ENCODE measurements around the gene LRRC40. TPM values are rescaled to one million over a fixed set of nuclear protein-coding genes. Genes with fewer than 3 reads are reported as not detected.

The LRRC40 gene
- total RNA-seq, 1 donor from 2014 or later: 16.7 TPM

DNA sequence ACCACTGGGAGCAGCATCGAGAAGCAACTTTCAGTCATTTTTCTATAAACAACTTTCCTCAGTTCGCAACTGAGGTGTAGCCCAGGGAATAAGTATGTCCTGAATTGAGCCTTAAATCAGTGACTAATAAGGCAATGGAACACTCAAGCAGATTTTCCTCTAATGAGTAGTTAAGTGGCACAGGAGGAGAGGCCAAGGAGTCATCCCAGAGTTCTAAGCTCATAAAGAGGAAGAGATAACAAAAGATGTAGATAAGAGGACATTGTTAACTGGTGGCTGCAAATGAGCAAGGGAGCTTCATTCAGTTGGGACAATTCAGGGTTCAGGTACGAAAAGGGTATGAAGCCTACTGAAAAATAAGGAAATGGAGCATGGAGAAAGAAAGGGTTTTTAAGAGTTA is 64.5 kb downstream of the LRRC40 start:
- Mint-ChIP-seq H3K4me3 (no peak overlapping the region), H3K4me1 (no peaks in the 10 kb centered on the region), H3K36me3 (ENCODE audit: low read depth) (peaks cover 4% of the 10 kb centered on the region), H3K9me3 (no peaks in the 10 kb centered on the region), H3K27ac (no peak overlapping the region), H3K27me3 (no peaks in the 10 kb centered on the region)
- ATAC-seq (ENCODE audit: low read depth) (no peak), DNase-seq (no peak)
- TF ChIP-seq, protein P1, sequence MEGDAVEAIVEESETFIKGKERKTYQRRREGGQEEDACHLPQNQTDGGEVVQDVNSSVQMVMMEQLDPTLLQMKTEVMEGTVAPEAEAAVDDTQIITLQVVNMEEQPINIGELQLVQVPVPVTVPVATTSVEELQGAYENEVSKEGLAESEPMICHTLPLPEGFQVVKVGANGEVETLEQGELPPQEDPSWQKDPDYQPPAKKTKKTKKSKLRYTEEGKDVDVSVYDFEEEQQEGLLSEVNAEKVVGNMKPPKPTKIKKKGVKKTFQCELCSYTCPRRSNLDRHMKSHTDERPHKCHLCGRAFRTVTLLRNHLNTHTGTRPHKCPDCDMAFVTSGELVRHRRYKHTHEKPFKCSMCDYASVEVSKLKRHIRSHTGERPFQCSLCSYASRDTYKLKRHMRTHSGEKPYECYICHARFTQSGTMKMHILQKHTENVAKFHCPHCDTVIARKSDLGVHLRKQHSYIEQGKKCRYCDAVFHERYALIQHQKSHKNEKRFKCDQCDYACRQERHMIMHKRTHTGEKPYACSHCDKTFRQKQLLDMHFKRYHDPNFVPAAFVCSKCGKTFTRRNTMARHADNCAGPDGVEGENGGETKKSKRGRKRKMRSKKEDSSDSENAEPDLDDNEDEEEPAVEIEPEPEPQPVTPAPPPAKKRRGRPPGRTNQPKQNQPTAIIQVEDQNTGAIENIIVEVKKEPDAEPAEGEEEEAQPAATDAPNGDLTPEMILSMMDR (IDR thresholded peaks at IDR 0.05): no peak
- POLR2A ChIA-PET: no interaction called here
- intact Hi-C loops (cut with micrococcal nuclease): no loop called here
- CTCF ChIA-PET: no interaction called here

DNA sequence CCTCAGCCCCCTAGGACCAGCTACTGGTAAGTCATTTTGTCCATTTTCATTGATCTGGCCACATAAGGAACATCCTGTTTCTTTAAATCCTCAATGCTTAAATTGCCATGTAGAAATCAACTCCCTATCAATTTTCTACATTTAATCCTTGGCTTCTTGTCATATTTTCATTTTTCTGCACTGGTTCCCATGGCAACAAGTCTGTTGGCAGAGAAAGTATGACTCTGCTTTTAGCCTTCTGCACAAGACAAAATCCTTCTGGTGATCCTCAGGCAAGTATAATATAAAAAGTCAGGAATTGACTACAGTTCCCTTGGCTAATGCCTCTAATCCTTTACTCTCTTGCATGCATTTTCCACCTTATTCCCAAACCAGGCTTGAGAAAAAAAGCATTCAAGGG is 65.0 kb downstream of the LRRC40 start:
- H3K4me3 Mint-ChIP-seq: no peak overlapping the region
- intact Hi-C loops (cut with micrococcal nuclease): no loop called here
- no peaks in the 10 kb centered on the region for H3K27me3 Mint-ChIP-seq
- no peak overlapping the region for H3K27ac Mint-ChIP-seq
- no peaks in the 10 kb centered on the region for H3K4me1 Mint-ChIP-seq
- no peaks in the 10 kb centered on the region for H3K9me3 Mint-ChIP-seq
- ChIA-PET POLR2A (no interaction called here), CTCF (no interaction called here)
- DNase-seq (no peak), ATAC-seq (ENCODE audit: low read depth) (no peak)
- TF ChIP-seq, protein P1 (IDR thresholded peaks at IDR 0.05): no peak
- peaks cover 2% of the 10 kb centered on the region for H3K36me3 Mint-ChIP-seq (ENCODE audit: low read depth)

DNA sequence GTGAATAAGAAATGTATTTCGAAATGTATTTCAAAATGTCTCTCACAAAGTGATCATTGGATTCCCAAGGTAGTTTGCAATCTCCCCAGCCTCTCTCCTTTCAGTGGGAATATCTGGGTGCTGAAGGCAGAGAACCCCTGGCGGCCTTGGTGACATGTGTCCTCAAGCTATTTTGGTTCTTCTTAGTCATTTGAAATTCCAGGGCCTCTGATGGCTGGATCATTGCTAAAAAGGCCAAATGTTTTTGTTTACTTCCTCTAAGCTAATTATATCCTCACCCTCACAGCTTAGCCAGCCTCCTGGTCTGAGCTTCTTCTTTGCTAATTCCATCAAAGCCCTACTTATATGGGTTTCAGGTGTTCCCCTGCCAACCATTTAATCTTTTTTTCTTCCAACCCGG is 71.2 kb downstream of the LRRC40 start:
- POLR2A ChIA-PET: no interaction called here
- Mint-ChIP-seq H3K4me1 (no peaks in the 10 kb centered on the region), H3K36me3 (ENCODE audit: low read depth) (no peaks in the 10 kb centered on the region), H3K9me3 (no peaks in the 10 kb centered on the region), H3K4me3 (no peak overlapping the region), H3K27ac (no peak overlapping the region), H3K27me3 (no peaks in the 10 kb centered on the region)
- ATAC-seq (ENCODE audit: low read depth) (no peak), DNase-seq (no peak)
- intact Hi-C loops (cut with micrococcal nuclease): no loop called here
- CTCF ChIA-PET: interaction anchor here (1.4 to 3.3 kb wide), 2 partner anchors 374 to 379 kb away, joined by 3 to 15 read pairs; no protein-coding TSS in a partner anchor
- TF ChIP-seq, protein P1 (IDR thresholded peaks at IDR 0.05): no peak

DNA sequence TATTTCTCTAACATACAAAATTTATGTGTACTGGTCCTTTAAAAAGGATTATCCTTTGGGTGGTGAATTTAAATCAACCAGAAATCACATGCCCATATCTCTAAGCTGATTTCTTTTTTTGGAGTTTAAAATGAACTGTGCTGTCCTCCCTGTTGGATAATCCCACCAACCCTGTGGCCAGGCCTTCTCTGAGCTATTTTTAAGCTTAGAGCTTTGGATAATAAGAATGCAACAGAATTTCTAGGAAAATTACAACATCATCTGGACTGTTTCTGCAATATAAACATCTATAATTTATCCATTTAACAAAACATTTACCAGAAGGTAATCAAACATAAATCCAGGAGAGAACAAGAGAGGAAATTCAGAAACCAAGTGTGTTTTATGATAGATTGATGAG is 88.3 kb downstream of the LRRC40 start:
- intact Hi-C loops (cut with micrococcal nuclease): no loop called here
- ATAC-seq (ENCODE audit: low read depth) (no peak), DNase-seq (no peak)
- POLR2A ChIA-PET: no interaction called here
- Mint-ChIP-seq H3K9me3 (no peaks in the 10 kb centered on the region), H3K27me3 (peaks cover 12% of the 10 kb centered on the region), H3K4me1 (no peaks in the 10 kb centered on the region), H3K4me3 (no peak overlapping the region), H3K36me3 (ENCODE audit: low read depth) (no peaks in the 10 kb centered on the region), H3K27ac (no peak overlapping the region)
- CTCF ChIA-PET: no interaction called here
- TF ChIP-seq, protein P1 (IDR thresholded peaks at IDR 0.05): no peak

- TF ChIP-seq, protein P1 (IDR thresholded peaks at IDR 0.05): no peak
- Mint-ChIP-seq H3K27ac (no peak overlapping the region), H3K4me3 (no peak overlapping the region), H3K27me3 (peaks cover 12% of the 10 kb centered on the region), H3K4me1 (no peaks in the 10 kb centered on the region), H3K36me3 (ENCODE audit: low read depth) (no peaks in the 10 kb centered on the region), H3K9me3 (no peaks in the 10 kb centered on the region)
- POLR2A ChIA-PET: no interaction called here
- CTCF ChIA-PET: no interaction called here
- ATAC-seq (ENCODE audit: low read depth): no peak
- DNase-seq: no peak
- intact Hi-C loops (cut with micrococcal nuclease): no loop called here
These were observed 90.1 kb downstream of the LRRC40 start for GRCh38 chr1:70115315-70115714.
